GM12892 (cell line): ENCODE measurements around the gene SUSD1.

Experiments used
- POLR2A ChIP-seq: IDR thresholded peaks from 2 replicates; pipeline ENCODE4 v1.6.1; 2011; ENCODE audit warnings: low read depth, low read length, control low read depth
- POLR2AphosphoS5 ChIP-seq: IDR thresholded peaks from 2 replicates; pipeline ENCODE4 v1.6.1; 2011; ENCODE audit warnings: low read depth, low read length, control low read depth
- TAF1 ChIP-seq: IDR thresholded peaks from 2 replicates; pipeline ENCODE4 v1.6.1; 2011; ENCODE audit warnings: low read depth, mild to moderate bottlenecking, control low read depth, low read length, borderline replicate concordance

DNA sequence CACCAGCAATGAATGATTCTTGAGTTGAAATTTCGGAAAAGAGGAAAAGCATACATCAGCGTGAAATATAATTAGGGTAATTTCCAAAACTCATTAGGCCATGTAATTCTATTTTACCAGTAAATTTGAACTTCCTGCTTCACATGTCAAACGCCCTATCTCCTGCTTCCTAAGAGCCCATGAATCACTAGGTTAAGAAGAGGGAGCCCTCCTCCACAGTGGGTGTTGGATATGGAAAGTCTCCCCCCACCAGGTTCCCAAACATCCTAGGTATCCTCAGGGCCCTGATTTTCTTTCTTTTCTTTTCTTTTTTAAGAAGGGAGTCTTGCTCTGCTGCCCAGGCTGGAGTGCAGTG is 115.2 kb downstream of the SUSD1 start:
- TF ChIP-seq POLR2AphosphoS5 (no peak), POLR2A (no peak), TAF1 (no peak)
